Coronary artery (tissue), 2 donors: ENCODE data around the gene RAD51B.

Experiments
- DNase-seq: peaks from one replicate; pipeline ENCODE4 v3.0.0-alpha.2; 2017; ENCODE audit warnings: low spot score
- H3K27ac ChIP-seq, 2 donors: fragments of 200-600 bp; sonication (generic); one replicate each; pipeline ENCODE4 v1.5.1; 2016 to 2019
- H3K4me3 ChIP-seq: fragments of 200-600 bp; sonication (generic); 2 replicates; pipeline ENCODE4 v1.5.1; 2016; ENCODE audit warnings: mild to moderate bottlenecking, moderate library complexity
- TF ChIP-seq, protein P1 (sequence below): fragments of 200-600 bp; sonication (generic); IDR thresholded peaks from one replicate; pipeline ENCODE4 v1.5.1; 2019; ENCODE audit warnings: antibody characterized with exemption

RAD51B gene

DNA sequence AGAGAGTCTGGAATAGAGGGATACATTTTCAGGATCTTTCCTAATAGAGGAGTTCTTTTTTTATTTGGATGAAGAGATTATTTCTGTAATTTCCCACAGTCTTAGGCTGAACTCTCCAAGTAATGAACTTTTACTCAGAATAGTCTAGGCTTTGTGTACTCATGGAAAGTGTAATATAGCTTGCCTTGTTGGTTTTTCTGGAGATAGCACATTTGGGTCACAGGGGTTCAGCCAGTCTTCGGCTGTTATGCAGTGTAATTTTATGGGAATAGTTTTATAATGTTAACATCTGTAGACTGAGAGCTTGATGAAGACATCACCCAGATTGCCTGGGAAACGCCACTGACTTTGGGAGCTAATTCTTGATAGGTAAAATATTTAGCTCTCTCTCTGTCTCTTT, 450.8 kb downstream of the RAD51B start:
- H3K27ac ChIP-seq, result peak overlapping the region; percentile 8 to 78
- H3K4me3 ChIP-seq, result no peak overlapping the region
- no peak for DNase-seq
- TF ChIP-seq, protein P1, sequence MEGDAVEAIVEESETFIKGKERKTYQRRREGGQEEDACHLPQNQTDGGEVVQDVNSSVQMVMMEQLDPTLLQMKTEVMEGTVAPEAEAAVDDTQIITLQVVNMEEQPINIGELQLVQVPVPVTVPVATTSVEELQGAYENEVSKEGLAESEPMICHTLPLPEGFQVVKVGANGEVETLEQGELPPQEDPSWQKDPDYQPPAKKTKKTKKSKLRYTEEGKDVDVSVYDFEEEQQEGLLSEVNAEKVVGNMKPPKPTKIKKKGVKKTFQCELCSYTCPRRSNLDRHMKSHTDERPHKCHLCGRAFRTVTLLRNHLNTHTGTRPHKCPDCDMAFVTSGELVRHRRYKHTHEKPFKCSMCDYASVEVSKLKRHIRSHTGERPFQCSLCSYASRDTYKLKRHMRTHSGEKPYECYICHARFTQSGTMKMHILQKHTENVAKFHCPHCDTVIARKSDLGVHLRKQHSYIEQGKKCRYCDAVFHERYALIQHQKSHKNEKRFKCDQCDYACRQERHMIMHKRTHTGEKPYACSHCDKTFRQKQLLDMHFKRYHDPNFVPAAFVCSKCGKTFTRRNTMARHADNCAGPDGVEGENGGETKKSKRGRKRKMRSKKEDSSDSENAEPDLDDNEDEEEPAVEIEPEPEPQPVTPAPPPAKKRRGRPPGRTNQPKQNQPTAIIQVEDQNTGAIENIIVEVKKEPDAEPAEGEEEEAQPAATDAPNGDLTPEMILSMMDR, result no peak

DNA sequence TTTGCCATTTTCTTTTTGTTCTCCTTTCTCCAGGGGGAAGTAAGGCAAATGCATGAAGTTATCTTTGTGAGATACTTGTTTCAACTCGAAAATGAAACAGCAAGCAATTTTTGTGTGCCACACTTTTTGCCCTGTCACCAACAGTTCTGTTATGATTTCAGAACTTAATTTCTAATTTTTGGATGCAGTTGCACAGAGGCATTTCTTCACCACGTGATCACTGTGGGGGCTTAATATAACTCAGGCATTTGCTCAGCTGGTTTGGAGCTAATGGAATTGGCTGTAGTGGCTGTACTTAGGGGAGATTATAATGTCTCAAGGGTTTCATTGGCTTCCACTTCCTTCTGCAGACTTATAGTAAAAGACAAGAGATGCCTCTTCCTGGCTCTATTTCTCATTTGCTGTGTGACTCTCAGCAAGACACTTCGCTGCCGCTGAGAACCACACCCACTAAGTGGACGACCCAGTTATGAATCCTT, 452.4 kb downstream of the RAD51B start:
- DNase-seq, result no peak
- no peak overlapping the region for H3K4me3 ChIP-seq
- TF ChIP-seq, protein P1, result no peak
- peak overlapping the region in 1 of 2 donors; percentile 69 for H3K27ac ChIP-seq

DNA sequence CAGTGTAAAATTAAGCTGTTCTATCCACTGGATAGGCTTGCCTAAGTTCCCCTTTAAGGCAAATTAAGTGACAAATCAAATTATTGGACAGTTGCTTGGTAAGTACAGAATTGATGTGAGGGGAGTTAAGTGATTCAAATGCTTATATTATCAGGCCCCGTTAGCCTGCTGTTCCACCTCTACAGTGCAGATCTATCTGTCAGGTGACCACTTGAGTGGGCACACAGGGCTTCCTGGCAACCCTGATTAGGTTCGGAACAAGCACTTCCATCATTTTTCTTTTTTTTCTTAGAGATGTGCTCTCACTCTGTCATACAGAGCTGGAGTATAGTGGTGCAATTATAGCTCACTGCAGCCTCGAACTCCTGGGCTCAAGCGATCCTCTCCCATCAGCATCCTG, 453.8 kb downstream of the RAD51B start:
- DNase-seq, result no peak
- TF ChIP-seq, protein P1, result no peak
- no peak overlapping the region for H3K27ac ChIP-seq
- no peak overlapping the region for H3K4me3 ChIP-seq

DNA sequence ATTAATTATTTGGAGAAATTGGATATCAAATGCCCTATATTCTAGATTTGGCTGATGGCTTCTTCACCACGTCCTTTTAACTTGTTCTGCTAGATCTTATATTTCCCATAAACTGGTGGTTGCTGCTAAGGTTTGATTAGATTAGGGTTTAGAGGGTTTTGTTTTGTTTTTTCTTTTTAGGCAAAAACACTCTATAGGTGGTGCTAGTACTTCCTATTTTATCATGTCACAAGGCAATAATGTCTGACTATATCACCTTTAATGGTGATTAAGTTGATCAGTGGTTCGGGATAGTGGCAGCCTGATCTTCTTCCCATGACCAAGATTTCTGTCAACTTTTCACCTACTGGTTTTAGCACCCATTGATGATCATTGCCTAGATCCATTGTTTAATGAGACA, 455.1 kb downstream of the RAD51B start:
- no peak for DNase-seq
- TF ChIP-seq, protein P1, result no peak
- Histone ChIP-seq H3K4me3 (no peak overlapping the region), H3K27ac (no peak overlapping the region)

DNA sequence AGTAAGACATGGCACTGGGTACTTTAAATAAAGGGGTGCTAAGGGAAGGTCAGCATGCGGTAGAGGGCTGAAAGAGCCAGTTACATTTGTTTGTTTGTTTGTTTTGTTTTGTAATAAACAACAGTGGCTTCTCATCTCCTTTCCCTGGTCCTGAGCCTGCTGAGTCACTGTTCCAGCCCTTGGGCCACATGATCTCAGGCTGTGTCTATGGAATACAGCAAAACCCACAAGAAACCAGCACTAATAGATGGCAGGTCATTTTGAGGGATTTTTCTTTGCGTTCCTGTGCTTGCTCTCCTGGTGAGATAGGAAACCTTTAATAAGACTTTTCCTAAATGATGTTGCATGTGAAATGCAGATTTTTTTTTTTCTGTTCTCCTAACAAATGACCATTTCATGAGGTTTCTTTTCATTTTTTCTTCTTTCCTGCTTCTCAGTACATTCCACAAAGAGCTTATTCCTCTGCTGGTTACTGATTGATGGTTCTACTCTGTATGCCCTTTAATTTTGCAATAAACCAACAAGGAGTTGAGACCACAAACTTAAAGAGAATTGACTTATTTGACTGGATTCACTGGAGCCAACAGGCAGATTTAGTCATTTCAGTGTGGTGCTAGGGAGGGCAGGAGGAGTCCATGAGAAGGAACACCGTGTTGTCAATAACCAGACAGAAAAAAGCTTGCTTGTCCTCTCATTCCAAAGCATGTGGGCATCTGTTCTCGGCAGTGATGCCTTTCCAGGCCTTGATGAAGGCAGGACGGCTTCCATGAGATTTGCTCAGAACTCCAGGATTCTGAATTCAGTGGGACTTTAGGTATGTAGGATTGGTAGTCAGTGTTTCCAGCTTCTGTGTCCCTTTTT, 459.2 kb downstream of the RAD51B start:
- TF ChIP-seq, protein P1, result no peak
- DNase-seq, result no peak
- peak overlapping the region in 1 of 2 donors; percentile 51 for H3K27ac ChIP-seq
- H3K4me3 ChIP-seq, result no peak overlapping the region

DNA sequence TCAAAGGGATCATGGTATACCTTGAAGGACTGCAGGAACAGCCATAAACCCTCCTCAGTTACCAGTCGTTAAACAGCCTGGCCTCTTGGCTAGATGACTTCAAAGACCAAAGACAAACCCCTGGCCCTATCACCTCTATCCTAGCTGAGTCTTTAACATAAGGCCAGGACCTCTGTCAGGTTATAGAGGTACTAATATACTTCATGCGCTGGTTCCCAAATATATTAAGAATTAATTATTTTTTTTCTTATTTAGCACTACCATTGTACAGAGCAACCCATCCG, 459.8 kb downstream of the RAD51B start:
- TF ChIP-seq, protein P1, result no peak
- no peak for DNase-seq
- Histone ChIP-seq H3K4me3 (no peak overlapping the region), H3K27ac (peak overlapping the region in 1 of 2 donors; percentile 51)

DNA sequence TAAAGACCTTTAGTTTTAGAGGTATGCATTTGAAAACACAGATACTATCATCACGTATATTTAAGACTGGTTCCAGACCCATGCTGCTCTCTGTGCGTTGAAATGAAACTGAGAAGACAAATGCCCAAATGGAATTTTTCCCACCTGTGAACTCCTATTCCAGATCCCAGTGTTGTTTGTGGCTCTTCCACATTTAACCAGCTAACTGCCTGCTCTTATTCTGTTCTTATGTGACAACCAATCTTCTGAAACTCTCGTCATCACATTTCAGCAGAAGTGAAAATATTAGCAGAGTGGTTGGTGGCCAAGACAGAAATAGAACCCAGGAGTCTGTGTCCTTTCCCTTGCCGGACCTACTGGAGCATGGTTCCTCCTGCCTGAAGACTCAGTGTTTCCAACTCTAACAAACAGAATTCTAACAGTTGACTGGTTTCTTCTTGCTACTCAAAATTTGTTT, 460.2 kb downstream of the RAD51B start:
- TF ChIP-seq, protein P1, result no peak
- no peak overlapping the region for H3K4me3 ChIP-seq
- DNase-seq, result no peak

More for the DNA sequence above, 460.2 kb downstream of the RAD51B start:
- H3K27ac ChIP-seq, result peak overlapping the region in 1 of 2 donors; percentile 10
